ENCODE results near the gene IPO9.

IPO9 gene

GRCh38 chr1:201840490-201840889 is 11.5 kb downstream of the IPO9 start:
- Histone ChIP-seq H3K9me3 (ENCODE audit: insufficient read depth, low read length, severe bottlenecking) (no peaks in the 10 kb centered on the region), H3K36me3 (ENCODE audit: insufficient read depth, low read length) (peaks cover 38% of the 10 kb centered on the region), H3K4me2 (ENCODE audit: insufficient read depth, low read length) (no peak overlapping the region), H4K20me1 (ENCODE audit: insufficient read depth, low read length) (peaks cover 77% of the 10 kb centered on the region), H3K4me3 (ENCODE audit: low read depth in 1 of 2, low read length in 2 of 2) (no peak overlapping the region), H3K9ac (ENCODE audit: low read depth, low read length) (no peak overlapping the region), H3K27ac (ENCODE audit: low read length) (no peak overlapping the region), H3K27me3 (ENCODE audit: insufficient read depth, low read length, poor library complexity) (no peaks in the 10 kb centered on the region), H3K4me1 (ENCODE audit: insufficient read depth, low read length) (no peaks in the 10 kb centered on the region; the same call in 1 of the 2 replicates), H2AFZ (ENCODE audit: low read depth, low read length) (no peak overlapping the region), H3K79me2 (ENCODE audit: insufficient read depth, low read length) (peaks cover 98% of the 10 kb centered on the region)
- DNase-seq, result no peak
- TF ChIP-seq, protein P1, sequence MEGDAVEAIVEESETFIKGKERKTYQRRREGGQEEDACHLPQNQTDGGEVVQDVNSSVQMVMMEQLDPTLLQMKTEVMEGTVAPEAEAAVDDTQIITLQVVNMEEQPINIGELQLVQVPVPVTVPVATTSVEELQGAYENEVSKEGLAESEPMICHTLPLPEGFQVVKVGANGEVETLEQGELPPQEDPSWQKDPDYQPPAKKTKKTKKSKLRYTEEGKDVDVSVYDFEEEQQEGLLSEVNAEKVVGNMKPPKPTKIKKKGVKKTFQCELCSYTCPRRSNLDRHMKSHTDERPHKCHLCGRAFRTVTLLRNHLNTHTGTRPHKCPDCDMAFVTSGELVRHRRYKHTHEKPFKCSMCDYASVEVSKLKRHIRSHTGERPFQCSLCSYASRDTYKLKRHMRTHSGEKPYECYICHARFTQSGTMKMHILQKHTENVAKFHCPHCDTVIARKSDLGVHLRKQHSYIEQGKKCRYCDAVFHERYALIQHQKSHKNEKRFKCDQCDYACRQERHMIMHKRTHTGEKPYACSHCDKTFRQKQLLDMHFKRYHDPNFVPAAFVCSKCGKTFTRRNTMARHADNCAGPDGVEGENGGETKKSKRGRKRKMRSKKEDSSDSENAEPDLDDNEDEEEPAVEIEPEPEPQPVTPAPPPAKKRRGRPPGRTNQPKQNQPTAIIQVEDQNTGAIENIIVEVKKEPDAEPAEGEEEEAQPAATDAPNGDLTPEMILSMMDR (IDR thresholded peaks at IDR 0.05; ENCODE audit: borderline replicate concordance, extremely low read depth, low read length, poor library complexity, severe bottlenecking), result no peak
- no peak for TF ChIP-seq EZH2 (IDR thresholded peaks at IDR 0.05; ENCODE audit: borderline replicate concordance, low read depth, low read length, severe bottlenecking)
- ATAC-seq (ENCODE audit: insufficient read depth, low read depth), result no peak

GRCh38 chr1:201841265-201841912 is 12.4 kb downstream of the IPO9 start:
- H3K4me1 ChIP-seq (ENCODE audit: insufficient read depth, low read length), result no peaks in the 10 kb centered on the region; the same call in 1 of the 2 replicates
- DNase-seq (no peak), ATAC-seq (ENCODE audit: insufficient read depth, low read depth) (no peak)
- H3K9me3 ChIP-seq (ENCODE audit: insufficient read depth, low read length, severe bottlenecking), result no peaks in the 10 kb centered on the region
- H2AFZ ChIP-seq (ENCODE audit: low read depth, low read length), result no peak overlapping the region
- H3K4me2 ChIP-seq (ENCODE audit: insufficient read depth, low read length), result no peak overlapping the region
- H3K79me2 ChIP-seq (ENCODE audit: insufficient read depth, low read length), result peaks cover 99% of the 10 kb centered on the region
- H3K27ac ChIP-seq (ENCODE audit: low read length), result no peak overlapping the region
- no peak for TF ChIP-seq EZH2 (IDR thresholded peaks at IDR 0.05; ENCODE audit: borderline replicate concordance, low read depth, low read length, severe bottlenecking)
- TF ChIP-seq, protein P1 (IDR thresholded peaks at IDR 0.05; ENCODE audit: borderline replicate concordance, extremely low read depth, low read length, poor library complexity, severe bottlenecking), result no peak
- no peaks in the 10 kb centered on the region for H3K27me3 ChIP-seq (ENCODE audit: insufficient read depth, low read length, poor library complexity)
- H3K4me3 ChIP-seq (ENCODE audit: low read depth in 1 of 2, low read length in 2 of 2), result no peak overlapping the region
- peaks cover 32% of the 10 kb centered on the region for H3K36me3 ChIP-seq (ENCODE audit: insufficient read depth, low read length)
- peaks cover 79% of the 10 kb centered on the region for H4K20me1 ChIP-seq (ENCODE audit: insufficient read depth, low read length)
- H3K9ac ChIP-seq (ENCODE audit: low read depth, low read length), result no peak overlapping the region

- peaks cover 99% of the 10 kb centered on the region for H3K79me2 ChIP-seq (ENCODE audit: insufficient read depth, low read length)
- no peak overlapping the region for H3K4me2 ChIP-seq (ENCODE audit: insufficient read depth, low read length)
- no peaks in the 10 kb centered on the region for H3K4me1 ChIP-seq (ENCODE audit: insufficient read depth, low read length)
- no peaks in the 10 kb centered on the region for H3K27me3 ChIP-seq (ENCODE audit: insufficient read depth, low read length, poor library complexity)
- H3K9me3 ChIP-seq (ENCODE audit: insufficient read depth, low read length, severe bottlenecking), result no peaks in the 10 kb centered on the region
- H2AFZ ChIP-seq (ENCODE audit: low read depth, low read length), result no peak overlapping the region
- no peak for DNase-seq
- TF ChIP-seq EZH2 (IDR thresholded peaks at IDR 0.05; ENCODE audit: borderline replicate concordance, low read depth, low read length, severe bottlenecking), result no peak
- TF ChIP-seq, protein P1 (IDR thresholded peaks at IDR 0.05; ENCODE audit: borderline replicate concordance, extremely low read depth, low read length, poor library complexity, severe bottlenecking), result no peak
- H3K36me3 ChIP-seq (ENCODE audit: insufficient read depth, low read length), result peaks cover 33% of the 10 kb centered on the region
- no peak overlapping the region for H3K27ac ChIP-seq (ENCODE audit: low read length)
- H3K9ac ChIP-seq (ENCODE audit: low read depth, low read length), result no peak overlapping the region
- no peak for ATAC-seq (ENCODE audit: insufficient read depth, low read depth)
- no peak overlapping the region for H3K4me3 ChIP-seq (ENCODE audit: low read depth in 1 of 2, low read length in 2 of 2)
- peaks cover 78% of the 10 kb centered on the region for H4K20me1 ChIP-seq (ENCODE audit: insufficient read depth, low read length)
Observed at GRCh38 chr1:201842472-201843027, 13.6 kb downstream of the IPO9 start.

All from DND-41 (cell line).